ACC112 (cell line): ENCODE results near the gene ARHGAP22.
"Not testable (repeated sequence)": the region's sequence is repeated elsewhere in the genome, so short reads cannot be mapped to it uniquely, and the experiment has no call there.

ENCODE experiments used
- H2AFZ ChIP-seq: fragments of 200-600 bp; sonication (generic); one replicate; pipeline ENCODE4 v1.6.0; 2017; ENCODE audit warnings: antibody characterized with exemption, low read length; ENCODE audit not compliant: unreplicated experiment
- H3K27ac ChIP-seq: fragments of 200-600 bp; sonication (generic); 2 replicates; pipeline ENCODE4 v1.5.1; 2014; ENCODE audit warnings: low read depth, mild to moderate bottlenecking, antibody characterized with exemption, low read length, moderate library complexity
- H3K27me3 ChIP-seq: fragments of 200-600 bp; sonication (generic); 2 replicates; pipeline ENCODE4 v1.6.1; 2014; ENCODE audit warnings: mild to moderate bottlenecking, antibody characterized with exemption, low read length, moderate library complexity, mixed read lengths; ENCODE audit not compliant: insufficient read depth
- H3K36me3 ChIP-seq: fragments of 200-600 bp; sonication (generic); 2 replicates; pipeline ENCODE4 v1.6.1; 2016; ENCODE audit warnings: mild to moderate bottlenecking, antibody characterized with exemption, low read length, moderate library complexity, mixed read lengths; ENCODE audit not compliant: insufficient read depth
- H3K4me1 ChIP-seq: fragments of 200-600 bp; sonication (generic); one replicate; pipeline ENCODE4 v1.6.1; 2016; ENCODE audit warnings: low read length, mixed read lengths; ENCODE audit not compliant: insufficient read depth, unreplicated experiment, control insufficient read depth
- H3K4me3 ChIP-seq: fragments of 200-600 bp; sonication (generic); 2 replicates; pipeline ENCODE4 v1.5.1; 2014; ENCODE audit warnings: mild to moderate bottlenecking, low read depth, low read length
- H3K79me2 ChIP-seq: fragments of 200-600 bp; sonication (generic); one replicate; pipeline ENCODE4 v1.6.0; 2016; ENCODE audit warnings: low read length; ENCODE audit not compliant: control insufficient read depth, unreplicated experiment, insufficient read depth

Gene ARHGAP22

GRCh38 chr10:48429309-48429708 is 175.6 kb downstream of the ARHGAP22 start:
- Histone ChIP-seq H3K27ac (no peak overlapping the region), H3K79me2 (no peaks in the 10 kb centered on the region), H3K4me3 (no peak overlapping the region), H2AFZ (no peak overlapping the region), H3K27me3 (no peaks in the 10 kb centered on the region), H3K36me3 (0 out of 2 replicates have a peak, but pooled peaks cover 4% of the 10 kb centered on the region), H3K4me1 (no peaks in the 10 kb centered on the region)

GRCh38 chr10:48428896-48429295 is 176.0 kb downstream of the ARHGAP22 start:
- no peak overlapping the region for H3K4me3 ChIP-seq
- no peaks in the 10 kb centered on the region for H3K79me2 ChIP-seq
- H3K36me3 ChIP-seq = 0 out of 2 replicates have a peak, but pooled peaks cover 4% of the 10 kb centered on the region
- H3K27me3 ChIP-seq = no peaks in the 10 kb centered on the region
- no peak overlapping the region for H3K27ac ChIP-seq
- H2AFZ ChIP-seq = no peak overlapping the region
- no peaks in the 10 kb centered on the region for H3K4me1 ChIP-seq

GRCh38 chr10:48423884-48424283 is 181.0 kb downstream of the ARHGAP22 start:
- Histone ChIP-seq H3K4me1 (no peaks in the 10 kb centered on the region), H2AFZ (no peak overlapping the region), H3K4me3 (no peak overlapping the region), H3K36me3 (0 out of 2 replicates have a peak, but pooled peaks cover 4% of the 10 kb centered on the region), H3K27ac (no peak overlapping the region), H3K27me3 (no peaks in the 10 kb centered on the region), H3K79me2 (no peaks in the 10 kb centered on the region)

- not testable (repeated sequence) for H3K27me3 ChIP-seq, H2AFZ ChIP-seq, H3K27ac ChIP-seq, H3K79me2 ChIP-seq, H3K4me3 ChIP-seq, H3K36me3 ChIP-seq, H3K4me1 ChIP-seq
Observed at GRCh38 chr10:48421862-48422261, 183.0 kb downstream of the ARHGAP22 start.

- no peak overlapping the region for H3K4me3 ChIP-seq
- no peaks in the 10 kb centered on the region for H3K79me2 ChIP-seq
- no peak overlapping the region for H2AFZ ChIP-seq
- H3K4me1 ChIP-seq = no peaks in the 10 kb centered on the region
- H3K27ac ChIP-seq = no peak overlapping the region
- no peaks in the 10 kb centered on the region for H3K27me3 ChIP-seq
- H3K36me3 ChIP-seq = no peaks in the 10 kb centered on the region
Observed at GRCh38 chr10:48419714-48420113, 185.2 kb downstream of the ARHGAP22 start.

GRCh38 chr10:48418189-48418788 is 186.6 kb downstream of the ARHGAP22 start:
- H2AFZ ChIP-seq = no peak overlapping the region
- H3K4me1 ChIP-seq = no peaks in the 10 kb centered on the region
- no peaks in the 10 kb centered on the region for H3K27me3 ChIP-seq
- H3K79me2 ChIP-seq = no peaks in the 10 kb centered on the region
- no peak overlapping the region for H3K27ac ChIP-seq
- no peak overlapping the region for H3K4me3 ChIP-seq
- peaks cover 2% of the 10 kb centered on the region; the same call in 1 of the 2 replicates for H3K36me3 ChIP-seq

- no peak overlapping the region for H3K27ac ChIP-seq
- no peak overlapping the region for H2AFZ ChIP-seq
- H3K36me3 ChIP-seq = peaks cover 11% of the 10 kb centered on the region
- no peaks in the 10 kb centered on the region for H3K4me1 ChIP-seq
- no peaks in the 10 kb centered on the region for H3K79me2 ChIP-seq
- no peaks in the 10 kb centered on the region for H3K27me3 ChIP-seq
- no peak overlapping the region for H3K4me3 ChIP-seq
Observed at GRCh38 chr10:48417374-48417773, 187.5 kb downstream of the ARHGAP22 start.

GRCh38 chr10:48416584-48417232 is 188.2 kb downstream of the ARHGAP22 start:
- H3K79me2 ChIP-seq = no peaks in the 10 kb centered on the region
- H3K4me1 ChIP-seq = no peaks in the 10 kb centered on the region
- peaks cover 17% of the 10 kb centered on the region for H3K36me3 ChIP-seq
- no peaks in the 10 kb centered on the region for H3K27me3 ChIP-seq
- H2AFZ ChIP-seq = no peak overlapping the region
- H3K4me3 ChIP-seq = no peak overlapping the region
- H3K27ac ChIP-seq = no peak overlapping the region

- Histone ChIP-seq H3K4me1 (no peaks in the 10 kb centered on the region), H3K4me3 (no peak overlapping the region), H3K27ac (no peak overlapping the region), H3K36me3 (peaks cover 25% of the 10 kb centered on the region), H2AFZ (no peak overlapping the region), H3K79me2 (no peaks in the 10 kb centered on the region), H3K27me3 (no peaks in the 10 kb centered on the region)
Observed at GRCh38 chr10:48414778-48415177, 190.1 kb downstream of the ARHGAP22 start.

GRCh38 chr10:48414160-48414559 is 190.7 kb downstream of the ARHGAP22 start:
- no peaks in the 10 kb centered on the region for H3K79me2 ChIP-seq

GRCh38 chr10:48412933-48413332 is 191.9 kb downstream of the ARHGAP22 start:
- Histone ChIP-seq H3K4me3 (no peak overlapping the region), H2AFZ (no peak overlapping the region), H3K27ac (no peak overlapping the region), H3K4me1 (no peaks in the 10 kb centered on the region), H3K79me2 (no peaks in the 10 kb centered on the region), H3K27me3 (no peaks in the 10 kb centered on the region), H3K36me3 (peaks cover 26% of the 10 kb centered on the region)

More at GRCh38 chr10:48414160-48414559, 190.7 kb downstream of the ARHGAP22 start:
- Histone ChIP-seq H3K4me1 (no peaks in the 10 kb centered on the region), H3K27me3 (no peaks in the 10 kb centered on the region), H2AFZ (no peak overlapping the region), H3K27ac (no peak overlapping the region), H3K4me3 (no peak overlapping the region), H3K36me3 (peaks cover 26% of the 10 kb centered on the region)
